OCI-LY3 (cell line): ENCODE results near the gene PPM1N.
"Not testable (repeated sequence)": the region's sequence is repeated elsewhere in the genome, so short reads cannot be mapped to it uniquely, and the experiment has no call there.

ENCODE experiments used
- H2AFZ ChIP-seq: fragments of 200-600, 300-600 bp; shearing (Covaris generic); 2 replicates; pipeline ENCODE4 v1.6.0; 2014; ENCODE audit warnings: antibody characterized with exemption, low read depth, low read length
- H3K27ac ChIP-seq: fragments of 200-600, 300-600 bp; sonication (generic); 2 replicates; pipeline ENCODE4 v1.5.1; 2014; ENCODE audit warnings: mild to moderate bottlenecking, low read length, moderate library complexity, mixed read lengths
- H3K27me3 ChIP-seq: fragments of 200-600, 300-600 bp; sonication (generic); 2 replicates; pipeline ENCODE4 v1.6.1; 2014; ENCODE audit warnings: low read depth, low read length, mixed read lengths
- H3K36me3 ChIP-seq: fragments of 200-600, 300-600 bp; sonication (generic); replicated peaks from 2 replicates; pipeline ENCODE3; 2014; ENCODE audit warnings: low read depth, low read length, mixed read lengths
- H3K4me1 ChIP-seq: fragments of 300-600, 200-600 bp; sonication (generic); 2 replicates; pipeline ENCODE4 v1.6.1; 2014; ENCODE audit warnings: low read length, mixed read lengths
- H3K4me2 ChIP-seq: fragments of 200-600, 300-600 bp; sonication (generic); 2 replicates; pipeline ENCODE4 v1.6.1; 2014; ENCODE audit warnings: low read length, mixed read lengths
- H3K4me3 ChIP-seq: fragments of 300-600, 200-600 bp; sonication (generic); 2 replicates; pipeline ENCODE4 v1.5.1; 2014; ENCODE audit warnings: antibody characterized with exemption, mild to moderate bottlenecking, low read length, moderate library complexity
- H3K79me2 ChIP-seq: fragments of 300-600, 200-600 bp; shearing (Covaris generic); 2 replicates; pipeline ENCODE4 v1.6.1; 2014; ENCODE audit warnings: mild to moderate bottlenecking, low read length, mixed read lengths
- H3K9ac ChIP-seq: fragments of 300-600, 200-600 bp; shearing (Covaris generic); 2 replicates; pipeline ENCODE4 v1.6.0; 2014; ENCODE audit warnings: mild to moderate bottlenecking, low read length, moderate library complexity
- H3K9me3 ChIP-seq: fragments of 200-600, 300-600 bp; shearing (Covaris generic); 2 replicates; pipeline ENCODE4 v1.6.1; 2014; ENCODE audit warnings: low read length, mixed read lengths; ENCODE audit not compliant: insufficient read depth
- H4K20me1 ChIP-seq: fragments of 200-600, 300-600 bp; sonication (generic); 2 replicates; pipeline ENCODE4 v1.6.1; 2016; ENCODE audit warnings: low read length, mixed read lengths; ENCODE audit not compliant: insufficient read depth
- EZH2phosphoT487 ChIP-seq: fragments of 200-600 bp; shearing (Covaris generic); IDR thresholded peaks from 2 replicates; pipeline ENCODE4 v1.6.1; 2018; ENCODE audit warnings: antibody characterized with exemption, mixed run types, low read depth
- TF ChIP-seq, protein P1 (sequence below): fragments of 200-600, 300-600 bp; sonication (generic); IDR thresholded peaks from 2 replicates; pipeline ENCODE4 v1.5.1; 2014; ENCODE audit warnings: antibody characterized with exemption, low read length, low read depth

PPM1N gene

DNA sequence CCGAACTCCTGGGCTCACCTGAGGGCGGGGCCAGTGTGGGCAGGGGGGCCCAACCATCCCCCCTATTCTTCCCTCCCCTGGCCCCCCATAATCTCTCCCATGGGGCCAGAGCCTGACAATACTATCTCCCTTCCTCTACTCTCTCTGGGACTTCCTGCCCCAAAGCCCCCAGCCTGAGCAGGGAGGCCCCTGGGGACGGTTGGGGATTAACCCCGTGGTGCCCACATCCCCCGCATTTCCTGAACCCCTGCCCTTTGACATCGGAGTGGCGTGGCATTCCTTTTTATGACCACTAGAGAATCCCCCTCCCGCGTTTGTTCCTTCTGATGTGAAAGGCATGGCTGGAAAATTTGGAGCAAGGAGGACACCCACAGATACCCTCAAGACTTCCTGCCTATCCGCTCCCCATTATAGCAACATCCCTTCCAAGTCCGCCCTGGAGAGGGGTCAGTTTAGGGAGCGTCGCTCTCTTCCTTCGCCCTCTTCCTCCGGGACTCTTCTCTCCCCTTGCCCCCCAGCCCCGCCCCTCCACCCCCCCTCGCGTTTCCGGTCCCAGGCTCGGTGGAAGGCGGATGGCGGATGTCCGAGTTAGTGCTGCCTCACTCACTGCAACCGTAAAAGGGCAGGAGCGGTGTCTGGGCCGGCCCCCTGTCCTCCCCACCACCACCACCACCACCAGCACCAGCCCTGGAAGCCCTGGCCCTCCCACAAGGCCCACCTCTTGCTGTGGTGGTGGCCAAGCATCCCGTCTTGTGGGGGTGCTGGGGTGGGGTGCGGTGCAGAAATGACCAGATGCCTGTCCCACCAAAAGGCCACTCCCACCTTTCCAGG is 10.8 kb downstream of the PPM1N start:
- Histone ChIP-seq H2AFZ (no peak overlapping the region), H3K4me2 (peak overlapping the region; percentile 93), H4K20me1 (peaks cover 21% of the 10 kb centered on the region), H3K27ac (peak overlapping the region; percentile 86), H3K9me3 (no peaks in the 10 kb centered on the region), H3K27me3 (no peaks in the 10 kb centered on the region), H3K36me3 (peaks cover 22% of the 10 kb centered on the region), H3K4me3 (peak overlapping the region; percentile 89), H3K4me1 (peaks cover 32% of the 10 kb centered on the region), H3K9ac (peak overlapping the region; percentile 93), H3K79me2 (peaks cover 72% of the 10 kb centered on the region)
- TF ChIP-seq, protein P1, sequence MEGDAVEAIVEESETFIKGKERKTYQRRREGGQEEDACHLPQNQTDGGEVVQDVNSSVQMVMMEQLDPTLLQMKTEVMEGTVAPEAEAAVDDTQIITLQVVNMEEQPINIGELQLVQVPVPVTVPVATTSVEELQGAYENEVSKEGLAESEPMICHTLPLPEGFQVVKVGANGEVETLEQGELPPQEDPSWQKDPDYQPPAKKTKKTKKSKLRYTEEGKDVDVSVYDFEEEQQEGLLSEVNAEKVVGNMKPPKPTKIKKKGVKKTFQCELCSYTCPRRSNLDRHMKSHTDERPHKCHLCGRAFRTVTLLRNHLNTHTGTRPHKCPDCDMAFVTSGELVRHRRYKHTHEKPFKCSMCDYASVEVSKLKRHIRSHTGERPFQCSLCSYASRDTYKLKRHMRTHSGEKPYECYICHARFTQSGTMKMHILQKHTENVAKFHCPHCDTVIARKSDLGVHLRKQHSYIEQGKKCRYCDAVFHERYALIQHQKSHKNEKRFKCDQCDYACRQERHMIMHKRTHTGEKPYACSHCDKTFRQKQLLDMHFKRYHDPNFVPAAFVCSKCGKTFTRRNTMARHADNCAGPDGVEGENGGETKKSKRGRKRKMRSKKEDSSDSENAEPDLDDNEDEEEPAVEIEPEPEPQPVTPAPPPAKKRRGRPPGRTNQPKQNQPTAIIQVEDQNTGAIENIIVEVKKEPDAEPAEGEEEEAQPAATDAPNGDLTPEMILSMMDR: no peak
- no peak for TF ChIP-seq EZH2phosphoT487

DNA sequence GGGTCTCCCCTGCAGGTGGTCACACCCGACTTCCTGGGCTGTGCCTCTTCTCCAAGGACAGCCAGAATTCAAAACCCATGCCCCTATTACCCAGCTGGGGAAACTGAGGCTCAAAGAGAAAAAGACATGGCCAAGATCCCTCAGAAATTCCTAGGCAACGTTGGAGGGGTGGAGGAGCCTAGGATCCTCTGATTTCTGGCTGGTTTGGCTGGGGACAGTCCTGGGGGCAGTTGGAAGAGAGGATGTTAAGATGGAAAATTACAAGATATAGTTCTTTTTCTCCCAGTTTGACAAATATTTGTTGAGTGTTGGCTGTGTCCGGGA is 11.4 kb downstream of the PPM1N start:
- Histone ChIP-seq H3K27ac (peak overlapping the region; percentile 86), H3K4me2 (peak overlapping the region; percentile 93), H3K79me2 (peaks cover 78% of the 10 kb centered on the region), H3K9ac (peak overlapping the region; percentile 93), H3K36me3 (peaks cover 25% of the 10 kb centered on the region), H3K4me3 (peak overlapping the region; percentile 89), H3K4me1 (peaks cover 38% of the 10 kb centered on the region), H3K27me3 (no peaks in the 10 kb centered on the region), H2AFZ (no peak overlapping the region), H4K20me1 (peaks cover 21% of the 10 kb centered on the region), H3K9me3 (no peaks in the 10 kb centered on the region)
- TF ChIP-seq EZH2phosphoT487: no peak
- TF ChIP-seq, protein P1: no peak

- H3K27ac ChIP-seq, H2AFZ ChIP-seq, H3K9me3 ChIP-seq, H3K27me3 ChIP-seq, H3K4me2 ChIP-seq, H3K9ac ChIP-seq, H3K4me3 ChIP-seq: not testable (repeated sequence)
- peaks cover 41% of the 10 kb centered on the region for H3K4me1 ChIP-seq
- H4K20me1 ChIP-seq: peaks cover 21% of the 10 kb centered on the region
- H3K79me2 ChIP-seq: peaks cover 84% of the 10 kb centered on the region
- peaks cover 25% of the 10 kb centered on the region for H3K36me3 ChIP-seq
Observed at GRCh38 chr19:45510352-45510751, 12.1 kb downstream of the PPM1N start.

DNA sequence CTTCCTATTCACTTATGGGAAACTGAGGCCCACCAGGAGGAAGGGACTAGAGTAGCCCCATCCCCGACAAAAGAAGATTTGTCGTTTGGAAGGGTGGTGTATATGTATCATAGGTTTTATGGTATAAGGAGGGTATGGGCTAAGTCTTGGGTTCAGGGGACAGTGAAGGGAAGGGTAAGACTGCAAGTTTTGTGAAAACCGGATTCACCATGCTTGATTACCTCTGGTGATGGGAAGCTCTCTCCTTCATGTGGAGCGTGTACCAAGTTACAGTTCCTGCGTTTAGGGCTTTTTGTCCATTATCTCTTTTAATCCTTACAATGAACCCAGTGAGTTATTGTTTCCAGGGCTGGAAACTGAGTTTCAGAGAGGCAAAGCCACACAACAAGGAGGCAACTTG is 12.8 kb downstream of the PPM1N start:
- Histone ChIP-seq H3K36me3 (peaks cover 29% of the 10 kb centered on the region), H2AFZ (no peak overlapping the region), H3K4me2 (no peak overlapping the region), H3K27ac (no peak overlapping the region), H3K79me2 (peaks cover 89% of the 10 kb centered on the region), H3K27me3 (no peaks in the 10 kb centered on the region), H3K9me3 (no peaks in the 10 kb centered on the region), H3K9ac (no peak overlapping the region), H3K4me3 (no peak overlapping the region), H4K20me1 (peaks cover 25% of the 10 kb centered on the region), H3K4me1 (peaks cover 41% of the 10 kb centered on the region)
- TF ChIP-seq, protein P1: no peak
- TF ChIP-seq EZH2phosphoT487: no peak
